Astrocyte of the hippocampus (primary cell): ENCODE results near the gene B4GALT3.
A peak's percentile ranks its signal among the peaks of the same experiment; 100 is the strongest.
"Not testable (repeated sequence)": the region's sequence is repeated elsewhere in the genome, so short reads cannot be mapped to it uniquely, and the experiment has no call there.

ENCODE experiments used
- DNase-seq: peaks from one replicate; pipeline ENCODE4 v3.0.0; 2011; ENCODE audit warnings: low read depth, low spot score

Gene B4GALT3

GRCh38 chr1:161177112-161177935, at the start of gene B4GALT3:
B4GALT3 (minus strand) TSS chr1:161177507; CDS start chr1:161176060, 1,447 bp downstream.
- DNase-seq: peak; percentile 93

- DNase-seq: no peak
Measured at GRCh38 chr1:161226759-161227158, 49.5 kb upstream of the B4GALT3 start.

- no peak for DNase-seq
Measured at GRCh38 chr1:161226320-161226711, 49.0 kb upstream of the B4GALT3 start.

GRCh38 chr1:161225534-161226319, 48.4 kb upstream of the B4GALT3 start, which contains the start of gene TOMM40L:
TOMM40L (plus strand) TSS chr1:161226060; CDS start chr1:161226490, 430 bp downstream.
- DNase-seq: peak; percentile 98

- DNase-seq: no peak
Measured at GRCh38 chr1:161225178-161225533, 47.8 kb upstream of the B4GALT3 start.

GRCh38 chr1:161224695-161225087, 47.4 kb upstream of the B4GALT3 start:
- DNase-seq: not testable (repeated sequence)

GRCh38 chr1:161223805-161224694, 46.7 kb upstream of the B4GALT3 start:
- no peak for DNase-seq

GRCh38 chr1:161222175-161223019, 45.1 kb upstream of the B4GALT3 start:
- no peak for DNase-seq

- DNase-seq: no peak
Measured at GRCh38 chr1:161220002-161220401, 42.7 kb upstream of the B4GALT3 start.

- DNase-seq: no peak
Measured at GRCh38 chr1:161219078-161219892, 42.0 kb upstream of the B4GALT3 start.

GRCh38 chr1:161218301-161219077, 41.2 kb upstream of the B4GALT3 start:
- no peak for DNase-seq

GRCh38 chr1:161217831-161218230, 40.5 kb upstream of the B4GALT3 start:
- no peak for DNase-seq

GRCh38 chr1:161216945-161217712, 39.8 kb upstream of the B4GALT3 start:
- peak; percentile 52 for DNase-seq

- DNase-seq: no peak
Measured at GRCh38 chr1:161215076-161215475, 37.8 kb upstream of the B4GALT3 start, which contains the start of gene FCER1G. FCER1G (plus strand) TSS chr1:161215295; CDS start chr1:161215322, 27 bp downstream.

- DNase-seq: no peak
Measured at GRCh38 chr1:161214369-161214768, 37.1 kb upstream of the B4GALT3 start.

- DNase-seq: peak; percentile 85
Measured at GRCh38 chr1:161209790-161210409, 32.6 kb upstream of the B4GALT3 start.

GRCh38 chr1:161207173-161207572, 29.9 kb upstream of the B4GALT3 start:
- no peak for DNase-seq
